Tibial artery (tissue), 4 donors: ENCODE results near the gene IL1A.

Source experiments
- DNase-seq, 2 donors: peaks; one replicate each; pipeline ENCODE4 v3.0.0-alpha.2; 2019
- H3K27ac ChIP-seq, 2 donors: fragments of 200-600 bp; sonication (generic) in 1 of 2; 1 replicate in 1 of 2; 2 replicates in 1 of 2; pipeline ENCODE4 v1.5.1; 2018 to 2019; ENCODE audit warnings: mild to moderate bottlenecking in 1 of 2
- H3K27me3 ChIP-seq, 2 donors: fragments of 200-600 bp; sonication (generic) in 1 of 2; one replicate each; pipeline versions ENCODE4 v1.5.1 to v1.6.0; 2016 to 2019
- H3K36me3 ChIP-seq, 3 donors: fragments of 200-600 bp; sonication (generic) in 2 of 3; one replicate each; pipeline ENCODE4 v1.5.1; 2016 to 2019; ENCODE audit warnings: mild to moderate bottlenecking in 2 of 3
- H3K4me1 ChIP-seq, 4 donors: fragments of 200-600 bp; sonication (generic) in 2 of 4; 1 replicate in 3 of 4; 2 replicates in 1 of 4; pipeline ENCODE4 v1.5.1; 2016 to 2019
- H3K4me3 ChIP-seq, 2 donors: fragments of 200-600 bp; sonication (generic) in 1 of 2; 1 replicate in 1 of 2; 2 replicates in 1 of 2; pipeline ENCODE4 v1.5.1; 2018 to 2019; ENCODE audit warnings: mild to moderate bottlenecking in 2 of 2
- H3K9me3 ChIP-seq, 3 donors: fragments of 200-600 bp; sonication (generic) in 1 of 3; one replicate each; pipeline ENCODE4 v1.5.1; 2016 to 2019
- intact Hi-C: fragments of 100-400 bp; cut with DNase I; formaldehyde crosslinking; loops from one replicate; pipeline ENCODE4 v1.15.0; 2023; ENCODE audit warnings: low total_unique reads
- TF ChIP-seq, protein P1 (sequence below), 2 experiments: fragments of 200-600 bp in 1 of 2; fragments of 450-650 bp in 1 of 2; IDR thresholded peaks; one replicate each; pipeline ENCODE4 v1.5.1; 2017 to 2019; ENCODE audit warnings: antibody characterized with exemption in 2 of 2, mild to moderate bottlenecking in 1 of 2, moderate library complexity in 1 of 2

Gene IL1A

DNA sequence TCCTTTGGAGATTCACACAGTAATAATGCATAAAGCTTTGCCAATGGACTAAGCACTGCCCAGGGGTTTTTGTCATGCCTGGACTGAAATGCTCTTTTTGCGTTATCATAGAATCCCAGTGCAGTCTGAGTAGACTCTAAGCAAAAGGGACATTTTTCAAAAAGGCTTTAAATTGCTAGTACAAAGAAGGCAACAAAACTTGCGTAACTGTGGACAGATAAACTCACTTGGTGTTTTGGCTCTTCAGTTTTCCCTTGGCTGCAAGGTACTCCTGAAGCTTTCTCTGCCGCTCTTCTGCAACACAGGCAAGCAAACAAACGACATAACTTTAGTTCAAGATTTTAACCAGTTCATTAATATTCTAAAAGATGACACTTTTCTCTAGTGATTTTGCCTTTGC lies 22.0 kb downstream of the IL1A start:
- DNase-seq: no peak
- Histone ChIP-seq H3K27me3 (no peaks in the 10 kb centered on the region), H3K36me3 (no peaks in the 10 kb centered on the region), H3K27ac (no peak overlapping the region), H3K4me3 (no peak overlapping the region), H3K4me1 (peaks cover 0 to 14% (median 9%) of the 10 kb centered on the region in 4 donors), H3K9me3 (no peaks in the 10 kb centered on the region)
- TF ChIP-seq, protein P1, sequence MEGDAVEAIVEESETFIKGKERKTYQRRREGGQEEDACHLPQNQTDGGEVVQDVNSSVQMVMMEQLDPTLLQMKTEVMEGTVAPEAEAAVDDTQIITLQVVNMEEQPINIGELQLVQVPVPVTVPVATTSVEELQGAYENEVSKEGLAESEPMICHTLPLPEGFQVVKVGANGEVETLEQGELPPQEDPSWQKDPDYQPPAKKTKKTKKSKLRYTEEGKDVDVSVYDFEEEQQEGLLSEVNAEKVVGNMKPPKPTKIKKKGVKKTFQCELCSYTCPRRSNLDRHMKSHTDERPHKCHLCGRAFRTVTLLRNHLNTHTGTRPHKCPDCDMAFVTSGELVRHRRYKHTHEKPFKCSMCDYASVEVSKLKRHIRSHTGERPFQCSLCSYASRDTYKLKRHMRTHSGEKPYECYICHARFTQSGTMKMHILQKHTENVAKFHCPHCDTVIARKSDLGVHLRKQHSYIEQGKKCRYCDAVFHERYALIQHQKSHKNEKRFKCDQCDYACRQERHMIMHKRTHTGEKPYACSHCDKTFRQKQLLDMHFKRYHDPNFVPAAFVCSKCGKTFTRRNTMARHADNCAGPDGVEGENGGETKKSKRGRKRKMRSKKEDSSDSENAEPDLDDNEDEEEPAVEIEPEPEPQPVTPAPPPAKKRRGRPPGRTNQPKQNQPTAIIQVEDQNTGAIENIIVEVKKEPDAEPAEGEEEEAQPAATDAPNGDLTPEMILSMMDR (IDR thresholded peaks at IDR 0.05): no peak
- intact Hi-C loops: no loop called here

DNA sequence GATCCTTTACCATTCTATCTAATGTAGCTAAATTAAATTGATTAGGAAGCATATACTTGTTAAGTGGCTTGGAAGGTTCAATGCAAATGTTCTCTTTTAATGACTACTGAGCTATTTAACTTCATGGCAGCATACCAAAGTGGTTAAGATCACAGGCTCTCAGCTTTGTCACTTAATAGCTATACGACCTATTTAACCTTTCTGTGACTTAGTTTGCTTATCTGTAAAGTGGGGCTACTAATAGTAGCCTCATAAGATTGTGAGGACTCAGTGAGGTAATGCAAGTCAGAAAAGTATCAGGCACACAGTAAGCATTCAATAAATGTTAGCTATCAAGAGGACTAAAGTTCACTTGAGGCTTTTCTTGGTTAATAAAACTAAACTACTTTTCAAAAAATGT lies 24.1 kb downstream of the IL1A start:
- TF ChIP-seq, protein P1 (IDR thresholded peaks at IDR 0.05): no peak

DNA sequence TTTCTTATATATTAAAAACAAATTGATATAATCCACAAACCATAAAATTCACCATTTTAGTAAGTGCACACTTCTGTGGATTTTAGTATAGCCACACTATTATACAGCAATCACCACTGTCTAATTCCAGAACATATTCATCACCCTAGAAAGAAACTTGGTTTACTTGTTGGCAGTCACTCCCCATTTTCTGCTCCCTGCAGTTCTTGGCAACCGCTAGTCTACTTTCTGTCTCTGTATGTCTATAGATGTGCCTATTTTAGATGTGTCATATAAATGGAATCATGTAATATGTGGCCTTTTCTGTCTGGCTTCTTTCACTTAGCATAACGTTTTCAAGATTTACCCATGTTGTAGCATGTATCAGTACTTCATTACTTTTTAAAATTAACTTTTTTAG lies 25.6 kb downstream of the IL1A start:
- H3K27ac ChIP-seq: no peak overlapping the region
- TF ChIP-seq, protein P1 (IDR thresholded peaks at IDR 0.05): no peak
- no peak for DNase-seq
- intact Hi-C loops: no loop called here
- H3K4me3 ChIP-seq: no peak overlapping the region
- H3K27me3 ChIP-seq: no peaks in the 10 kb centered on the region
- no peaks in the 10 kb centered on the region for H3K36me3 ChIP-seq
- peaks cover 0 to 3% (median 0%) of the 10 kb centered on the region in 4 donors for H3K4me1 ChIP-seq
- no peaks in the 10 kb centered on the region for H3K9me3 ChIP-seq

More for the DNA sequence above, 24.1 kb downstream of the IL1A start:
- Histone ChIP-seq H3K4me1 (peaks cover 0 to 12% (median 7%) of the 10 kb centered on the region in 4 donors), H3K9me3 (no peaks in the 10 kb centered on the region), H3K27me3 (no peaks in the 10 kb centered on the region), H3K4me3 (no peak overlapping the region), H3K27ac (no peak overlapping the region), H3K36me3 (no peaks in the 10 kb centered on the region)
- no peak for DNase-seq
- intact Hi-C loops: no loop called here

DNA sequence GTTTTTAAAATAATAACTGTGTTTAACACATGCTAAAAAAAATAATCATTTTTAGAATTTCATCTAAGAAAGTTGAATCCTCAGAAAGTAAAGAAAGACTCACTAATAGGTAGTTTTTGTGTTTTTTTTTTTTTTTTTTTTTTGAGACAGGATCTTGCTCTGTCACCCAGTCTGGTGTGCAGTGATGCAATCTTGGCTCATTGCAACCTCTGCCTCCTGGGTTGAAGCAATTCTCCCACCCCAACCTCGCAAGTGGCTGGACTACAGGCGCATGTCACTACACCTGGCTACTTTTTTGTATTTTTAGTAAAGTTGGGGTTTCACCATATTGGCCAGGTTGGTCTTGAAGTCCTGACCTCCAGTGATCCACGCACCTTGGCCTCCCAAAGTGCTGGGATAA lies 27.0 kb downstream of the IL1A start:
- no peaks in the 10 kb centered on the region for H3K9me3 ChIP-seq
- H3K4me3 ChIP-seq: no peak overlapping the region
- no peaks in the 10 kb centered on the region for H3K36me3 ChIP-seq
- DNase-seq: no peak
- intact Hi-C loops: no loop called here
- H3K4me1 ChIP-seq: no peaks in the 10 kb centered on the region
- H3K27ac ChIP-seq: no peak overlapping the region
- TF ChIP-seq, protein P1 (IDR thresholded peaks at IDR 0.05): no peak
- H3K27me3 ChIP-seq: no peaks in the 10 kb centered on the region

DNA sequence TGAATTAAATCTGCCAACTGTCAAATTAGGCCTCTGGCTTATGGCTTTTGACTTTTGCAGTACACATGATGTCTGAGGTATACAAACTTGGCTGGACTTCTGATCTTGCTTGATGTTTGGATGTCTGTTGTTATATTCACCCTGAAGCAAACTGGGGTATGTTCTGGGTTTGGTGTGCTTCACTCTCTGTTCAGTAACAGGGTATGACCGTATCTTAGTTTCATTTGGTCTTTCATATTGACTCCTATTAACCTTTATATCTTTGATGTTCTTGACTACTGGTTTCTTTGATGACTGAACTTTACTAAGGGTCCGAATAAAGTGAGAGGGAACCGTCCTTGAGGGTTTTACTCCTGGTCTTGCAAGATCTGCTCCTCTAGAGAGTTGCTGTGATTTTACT lies 28.1 kb downstream of the IL1A start:
- H3K27me3 ChIP-seq: no peaks in the 10 kb centered on the region
- TF ChIP-seq, protein P1 (IDR thresholded peaks at IDR 0.05): no peak
- H3K27ac ChIP-seq: no peak overlapping the region
- no peaks in the 10 kb centered on the region for H3K36me3 ChIP-seq
- DNase-seq: no peak
- no peaks in the 10 kb centered on the region for H3K9me3 ChIP-seq
- H3K4me3 ChIP-seq: no peak overlapping the region
- H3K4me1 ChIP-seq: no peaks in the 10 kb centered on the region
- intact Hi-C loops: no loop called here

DNA sequence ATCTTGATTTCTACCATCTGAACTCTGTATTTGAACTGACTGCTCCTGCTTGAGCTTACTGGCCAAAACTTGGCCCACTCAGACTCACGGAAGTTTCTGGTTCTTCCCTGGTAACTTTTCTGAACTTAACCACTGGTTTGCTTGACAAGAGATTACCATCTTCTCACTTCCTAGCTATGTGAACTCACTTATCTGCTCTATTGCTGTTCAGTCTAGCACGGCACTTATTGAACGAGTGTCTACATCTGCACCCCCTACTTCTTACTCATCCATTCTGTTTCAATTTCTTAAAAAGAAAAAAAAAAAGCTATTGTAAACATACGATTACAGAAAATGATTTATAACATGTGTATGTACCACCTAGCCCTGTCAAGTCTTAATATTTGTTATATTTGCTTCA lies 28.8 kb downstream of the IL1A start:
- intact Hi-C loops: no loop called here
- H3K27me3 ChIP-seq: no peaks in the 10 kb centered on the region
- no peak for DNase-seq
- H3K4me1 ChIP-seq: no peaks in the 10 kb centered on the region
- TF ChIP-seq, protein P1 (IDR thresholded peaks at IDR 0.05): no peak
- H3K36me3 ChIP-seq: no peaks in the 10 kb centered on the region
- H3K4me3 ChIP-seq: no peak overlapping the region
- H3K27ac ChIP-seq: no peak overlapping the region
- H3K9me3 ChIP-seq: no peaks in the 10 kb centered on the region
